Cardiac atrium fibroblast (primary cell): ENCODE measurements around the gene EPN1. TPM values are rescaled to one million over a fixed set of nuclear protein-coding genes. Genes with fewer than 3 reads are reported as not detected.

Experiments
- total RNA-seq: library from RNA; depleted of rRNA; stranded (reverse); fragments of >200 nt; gene quantifications from 2 replicates; pipeline ENCODE4 v1.2.3, GENCODE V29; 2015

EPN1 gene
- 128 and 139 TPM in 2 replicates for total RNA-seq

GRCh38 chr19:55674841-55675660 lies at the start of gene EPN1:
Gene EPN1 (plus strand): TSS chr19:55675226. CDS start chr19:55678628, 3,402 bp downstream.

GRCh38 chr19:55640577-55641425 lies 34.2 kb upstream of the EPN1 start, which contains the start of gene ZNF580:
Gene ZNF580 (plus strand): TSS chr19:55641002. CDS start chr19:55642509, 1,507 bp downstream.

GRCh38 chr19:55643003-55643886 lies 31.8 kb upstream of the EPN1 start, which contains the start of gene ZNF581:
Gene ZNF581 (plus strand): TSS chr19:55643649. CDS start chr19:55644572, 923 bp downstream.

GRCh38 chr19:55647732-55648584 lies 27.1 kb upstream of the EPN1 start, which contains the start of gene CCDC106:
Gene CCDC106 (plus strand): TSS chr19:55648212. CDS start chr19:55649047, 835 bp downstream.

GRCh38 chr19:55654868-55655647 lies 20.0 kb upstream of the EPN1 start, which contains the start of gene U2AF2:
Gene U2AF2 (plus strand): TSS chr19:55655035. CDS start chr19:55655105, 70 bp downstream.

GRCh38 chr19:55738302-55738701 lies 63.3 kb downstream of the EPN1 start, which contains the start of gene NLRP9:
Gene NLRP9 (minus strand): TSS chr19:55738402. CDS start chr19:55738374, 28 bp downstream.

GRCh38 chr19:55758797-55759196 lies 83.8 kb downstream of the EPN1 start, which contains the start of gene RFPL4A:
Gene RFPL4A (plus strand): TSS chr19:55759097. CDS start chr19:55761801, 2,704 bp downstream.

Other genes with a start within 250 kb of the EPN1 start
- gene SHISA7, start 231.9 kb upstream of the EPN1 start, total RNA-seq = not detected in 2 replicates
- 94.4 and 116 TPM in 2 replicates for gene ISOC2, start 213.6 kb upstream of the EPN1 start, total RNA-seq
- not detected in 2 replicates for gene C19orf85, start 210.5 kb upstream of the EPN1 start, total RNA-seq
- gene ZNF628, start 198.6 kb upstream of the EPN1 start, total RNA-seq = 2.4 and 12.8 TPM in 2 replicates
- gene NAT14, start 190.0 kb upstream of the EPN1 start, total RNA-seq = 10.7 and 13.0 TPM in 2 replicates
- 7.0 and 7.9 TPM in 2 replicates for gene SSC5D, start 186.8 kb upstream of the EPN1 start, total RNA-seq
- gene SBK2, start 138.1 kb upstream of the EPN1 start, total RNA-seq = not detected in 2 replicates
- not detected in 2 replicates for gene SBK3, start 129.7 kb upstream of the EPN1 start, total RNA-seq
- 4.5 and 6.5 TPM in 2 replicates for gene ZNF579, start 94.4 kb upstream of the EPN1 start, total RNA-seq
- gene FIZ1, start 75.7 kb upstream of the EPN1 start, total RNA-seq = 2.6 and 7.6 TPM in 2 replicates
- 5.4 and 8.1 TPM in 2 replicates for gene ZNF524, start 74.9 kb upstream of the EPN1 start, total RNA-seq
- 2.9 and 5.8 TPM in 2 replicates for gene ZNF865, start 69.6 kb upstream of the EPN1 start, total RNA-seq
- gene ZNF784, start 50.7 kb upstream of the EPN1 start, total RNA-seq = 2.9 and 6.1 TPM in 2 replicates
- 10.0 and 22.4 TPM in 2 replicates for gene ZNF580, start 34.2 kb upstream of the EPN1 start, total RNA-seq
- gene ZNF581, start 31.6 kb upstream of the EPN1 start, total RNA-seq = 20.0 and 43.3 TPM in 2 replicates
- gene CCDC106, start 27.0 kb upstream of the EPN1 start, total RNA-seq = 8.5 and 20.3 TPM in 2 replicates
- 88.6 and 122 TPM in 2 replicates for gene U2AF2, start 20.2 kb upstream of the EPN1 start, total RNA-seq
- not detected in 2 replicates for gene NLRP9, start 63.2 kb downstream of the EPN1 start, total RNA-seq
- gene RFPL4A, start 83.9 kb downstream of the EPN1 start, total RNA-seq = not detected in 2 replicates
- not detected in 2 replicates for gene RFPL4AL1, start 93.9 kb downstream of the EPN1 start, total RNA-seq
- not detected in 2 replicates for gene NLRP11, start 156.8 kb downstream of the EPN1 start, total RNA-seq
- gene NLRP4, start 161.3 kb downstream of the EPN1 start, total RNA-seq = not detected in 2 replicates